Measurements from ENCODE around the gene NDUFA13.

DNA sequence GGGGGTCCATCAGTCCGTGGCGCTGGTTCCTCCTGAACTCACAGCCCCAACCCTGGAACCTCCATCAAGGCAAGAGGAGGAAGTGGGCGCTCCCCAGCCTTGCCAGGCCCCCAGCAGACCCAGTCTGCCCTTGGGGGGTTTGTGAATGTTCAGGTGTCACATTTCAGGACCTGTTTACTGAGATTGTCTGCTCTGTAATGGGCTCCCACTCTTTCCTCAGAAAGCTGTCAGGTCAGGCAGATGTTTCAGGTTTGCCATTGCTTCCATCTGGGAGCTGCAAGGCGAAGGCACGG lies 30.1 kb upstream of the NDUFA13 start:
- TF ChIP-seq POLR2A (IDR thresholded peaks at IDR 0.05) (no peak), EP300 (IDR thresholded peaks at IDR 0.05) (no peak), POLR2AphosphoS5 (IDR thresholded peaks at IDR 0.05) (no peak)
- TF ChIP-seq, protein P1, sequence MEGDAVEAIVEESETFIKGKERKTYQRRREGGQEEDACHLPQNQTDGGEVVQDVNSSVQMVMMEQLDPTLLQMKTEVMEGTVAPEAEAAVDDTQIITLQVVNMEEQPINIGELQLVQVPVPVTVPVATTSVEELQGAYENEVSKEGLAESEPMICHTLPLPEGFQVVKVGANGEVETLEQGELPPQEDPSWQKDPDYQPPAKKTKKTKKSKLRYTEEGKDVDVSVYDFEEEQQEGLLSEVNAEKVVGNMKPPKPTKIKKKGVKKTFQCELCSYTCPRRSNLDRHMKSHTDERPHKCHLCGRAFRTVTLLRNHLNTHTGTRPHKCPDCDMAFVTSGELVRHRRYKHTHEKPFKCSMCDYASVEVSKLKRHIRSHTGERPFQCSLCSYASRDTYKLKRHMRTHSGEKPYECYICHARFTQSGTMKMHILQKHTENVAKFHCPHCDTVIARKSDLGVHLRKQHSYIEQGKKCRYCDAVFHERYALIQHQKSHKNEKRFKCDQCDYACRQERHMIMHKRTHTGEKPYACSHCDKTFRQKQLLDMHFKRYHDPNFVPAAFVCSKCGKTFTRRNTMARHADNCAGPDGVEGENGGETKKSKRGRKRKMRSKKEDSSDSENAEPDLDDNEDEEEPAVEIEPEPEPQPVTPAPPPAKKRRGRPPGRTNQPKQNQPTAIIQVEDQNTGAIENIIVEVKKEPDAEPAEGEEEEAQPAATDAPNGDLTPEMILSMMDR (IDR thresholded peaks at IDR 0.05), result no peak

All from gastroesophageal sphincter (tissue), 3 donors.